Measurements from ENCODE around the gene PCDHGA4. TPM values are rescaled to one million over a fixed set of nuclear protein-coding genes. Genes with fewer than 3 reads are reported as not detected.
A peak's percentile ranks its signal among the peaks of the same experiment; 100 is the strongest.
"Not testable (repeated sequence)": the region's sequence is repeated elsewhere in the genome, so short reads cannot be mapped to it uniquely, and the experiment has no call there.

Gene PCDHGA4
- total RNA-seq, 1 experiment from 2014 or later, result 0.69 TPM

DNA sequence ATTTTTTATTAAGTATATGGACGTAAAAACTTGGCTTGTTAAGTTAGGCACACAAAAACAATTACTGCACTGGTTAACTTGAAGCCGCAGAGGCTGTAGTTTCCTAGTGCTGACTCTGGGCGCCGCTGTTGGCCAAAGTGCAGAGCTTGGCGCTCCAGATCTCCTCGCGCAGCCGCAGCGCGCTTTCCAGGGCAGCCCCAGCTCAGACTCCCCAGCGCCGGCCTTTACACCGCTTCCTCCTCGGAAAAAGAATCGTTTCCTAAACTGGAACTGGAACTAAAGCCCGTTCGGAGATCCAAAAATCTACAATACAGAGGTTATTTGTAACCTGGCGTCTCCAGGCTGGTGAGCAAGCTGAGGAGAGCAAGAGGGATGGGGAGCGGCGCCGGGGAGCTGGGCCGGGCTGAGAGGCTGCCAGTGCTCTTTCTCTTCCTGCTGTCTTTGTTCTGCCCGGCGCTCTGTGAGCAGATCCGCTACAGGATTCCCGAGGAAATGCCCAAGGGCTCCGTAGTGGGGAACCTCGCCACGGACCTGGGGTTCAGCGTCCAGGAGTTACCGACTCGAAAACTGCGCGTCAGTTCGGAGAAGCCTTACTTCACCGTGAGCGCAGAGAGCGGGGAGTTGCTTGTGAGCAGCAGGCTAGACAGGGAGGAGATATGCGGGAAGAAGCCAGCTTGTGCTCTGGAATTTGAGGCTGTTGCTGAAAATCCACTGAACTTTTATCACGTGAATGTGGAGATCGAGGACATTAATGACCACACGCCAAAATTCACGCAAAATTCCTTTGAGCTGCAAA is 43.1 kb downstream of the PCDHGA4 start, which contains the start of gene PCDHGB5:
PCDHGB5 (plus strand) TSS at position 192 of the 796 bp plus-strand sequence; CDS start at position 373, 181 bp downstream.
- H3K4me3 ChIP-seq (ENCODE audit: low read depth in 2 of 2, low read length in 2 of 2); ATAC-seq; H3K9me3 ChIP-seq (ENCODE audit: control insufficient read depth, insufficient read depth, low read depth, low read length); intact Hi-C loops (cut with micrococcal nuclease; ENCODE audit: unreplicated experiment); DNase-seq (ENCODE audit: low read depth, low spot score); POLR2A ChIA-PET; BruUV-seq (replicated peaks); H3K36me3 ChIP-seq (ENCODE audit: control insufficient read depth, insufficient read depth, low read length); in situ Hi-C loops (cut with HindIII; ENCODE audit: low pct_unique_long_range_greater_than_20kb, low sequenced_read_pairs); H3K27ac ChIP-seq (ENCODE audit: low read length); H3K4me1 ChIP-seq (ENCODE audit: control insufficient read depth, insufficient read depth, low read length); H3K27me3 ChIP-seq (ENCODE audit: control insufficient read depth, insufficient read depth, low read length); CTCF ChIA-PET: not testable (repeated sequence)
- TF ChIP-seq, protein P1, sequence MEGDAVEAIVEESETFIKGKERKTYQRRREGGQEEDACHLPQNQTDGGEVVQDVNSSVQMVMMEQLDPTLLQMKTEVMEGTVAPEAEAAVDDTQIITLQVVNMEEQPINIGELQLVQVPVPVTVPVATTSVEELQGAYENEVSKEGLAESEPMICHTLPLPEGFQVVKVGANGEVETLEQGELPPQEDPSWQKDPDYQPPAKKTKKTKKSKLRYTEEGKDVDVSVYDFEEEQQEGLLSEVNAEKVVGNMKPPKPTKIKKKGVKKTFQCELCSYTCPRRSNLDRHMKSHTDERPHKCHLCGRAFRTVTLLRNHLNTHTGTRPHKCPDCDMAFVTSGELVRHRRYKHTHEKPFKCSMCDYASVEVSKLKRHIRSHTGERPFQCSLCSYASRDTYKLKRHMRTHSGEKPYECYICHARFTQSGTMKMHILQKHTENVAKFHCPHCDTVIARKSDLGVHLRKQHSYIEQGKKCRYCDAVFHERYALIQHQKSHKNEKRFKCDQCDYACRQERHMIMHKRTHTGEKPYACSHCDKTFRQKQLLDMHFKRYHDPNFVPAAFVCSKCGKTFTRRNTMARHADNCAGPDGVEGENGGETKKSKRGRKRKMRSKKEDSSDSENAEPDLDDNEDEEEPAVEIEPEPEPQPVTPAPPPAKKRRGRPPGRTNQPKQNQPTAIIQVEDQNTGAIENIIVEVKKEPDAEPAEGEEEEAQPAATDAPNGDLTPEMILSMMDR (IDR thresholded peaks at IDR 0.05), result peak; percentile 32

DNA sequence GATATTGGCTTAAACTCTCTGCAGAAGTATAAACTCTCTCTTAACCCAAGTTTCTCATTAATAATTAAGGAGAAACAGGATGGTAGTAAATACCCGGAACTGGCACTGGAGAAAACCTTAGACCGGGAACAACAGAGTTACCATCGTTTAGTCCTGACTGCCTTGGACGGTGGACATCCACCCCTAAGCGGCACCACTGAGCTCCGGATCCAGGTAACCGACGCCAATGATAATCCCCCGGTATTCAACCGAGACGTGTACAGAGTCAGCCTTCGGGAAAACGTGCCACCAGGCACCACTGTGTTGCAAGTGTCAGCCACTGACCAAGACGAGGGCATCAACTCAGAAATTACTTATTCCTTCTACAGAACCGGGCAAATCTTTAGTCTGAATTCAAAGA is 43.8 kb downstream of the PCDHGA4 start:
- BruUV-seq (replicated peaks), result no TSS peak
- Histone ChIP-seq H3K9me3 (ENCODE audit: control insufficient read depth, insufficient read depth, low read depth, low read length) (no peaks in the 10 kb centered on the region), H3K4me3 (ENCODE audit: low read depth in 2 of 2, low read length in 2 of 2) (no peak overlapping the region), H3K36me3 (ENCODE audit: control insufficient read depth, insufficient read depth, low read length) (no peaks in the 10 kb centered on the region), H3K27me3 (ENCODE audit: control insufficient read depth, insufficient read depth, low read length) (no peaks in the 10 kb centered on the region; the same call in 1 of the 2 replicates), H3K27ac (ENCODE audit: low read length) (no peak overlapping the region), H3K4me1 (ENCODE audit: control insufficient read depth, insufficient read depth, low read length) (no peaks in the 10 kb centered on the region)
- in situ Hi-C loops (cut with HindIII; ENCODE audit: low pct_unique_long_range_greater_than_20kb, low sequenced_read_pairs) (no loop called here), intact Hi-C loops (cut with micrococcal nuclease; ENCODE audit: unreplicated experiment) (no loop called here)
- ChIA-PET CTCF (no interaction called here), POLR2A (no interaction called here)
- no peak for DNase-seq (ENCODE audit: low read depth, low spot score)
- TF ChIP-seq SIN3A (IDR thresholded peaks at IDR 0.05; ENCODE audit: borderline replicate concordance, insufficient read depth, low read depth, low read length), result no peak
- TF ChIP-seq POLR2AphosphoS5 (IDR thresholded peaks at IDR 0.05; ENCODE audit: low read depth, low read length), result no peak
- TF ChIP-seq, protein P1 (IDR thresholded peaks at IDR 0.05), result no peak
- TF ChIP-seq, protein P2, sequence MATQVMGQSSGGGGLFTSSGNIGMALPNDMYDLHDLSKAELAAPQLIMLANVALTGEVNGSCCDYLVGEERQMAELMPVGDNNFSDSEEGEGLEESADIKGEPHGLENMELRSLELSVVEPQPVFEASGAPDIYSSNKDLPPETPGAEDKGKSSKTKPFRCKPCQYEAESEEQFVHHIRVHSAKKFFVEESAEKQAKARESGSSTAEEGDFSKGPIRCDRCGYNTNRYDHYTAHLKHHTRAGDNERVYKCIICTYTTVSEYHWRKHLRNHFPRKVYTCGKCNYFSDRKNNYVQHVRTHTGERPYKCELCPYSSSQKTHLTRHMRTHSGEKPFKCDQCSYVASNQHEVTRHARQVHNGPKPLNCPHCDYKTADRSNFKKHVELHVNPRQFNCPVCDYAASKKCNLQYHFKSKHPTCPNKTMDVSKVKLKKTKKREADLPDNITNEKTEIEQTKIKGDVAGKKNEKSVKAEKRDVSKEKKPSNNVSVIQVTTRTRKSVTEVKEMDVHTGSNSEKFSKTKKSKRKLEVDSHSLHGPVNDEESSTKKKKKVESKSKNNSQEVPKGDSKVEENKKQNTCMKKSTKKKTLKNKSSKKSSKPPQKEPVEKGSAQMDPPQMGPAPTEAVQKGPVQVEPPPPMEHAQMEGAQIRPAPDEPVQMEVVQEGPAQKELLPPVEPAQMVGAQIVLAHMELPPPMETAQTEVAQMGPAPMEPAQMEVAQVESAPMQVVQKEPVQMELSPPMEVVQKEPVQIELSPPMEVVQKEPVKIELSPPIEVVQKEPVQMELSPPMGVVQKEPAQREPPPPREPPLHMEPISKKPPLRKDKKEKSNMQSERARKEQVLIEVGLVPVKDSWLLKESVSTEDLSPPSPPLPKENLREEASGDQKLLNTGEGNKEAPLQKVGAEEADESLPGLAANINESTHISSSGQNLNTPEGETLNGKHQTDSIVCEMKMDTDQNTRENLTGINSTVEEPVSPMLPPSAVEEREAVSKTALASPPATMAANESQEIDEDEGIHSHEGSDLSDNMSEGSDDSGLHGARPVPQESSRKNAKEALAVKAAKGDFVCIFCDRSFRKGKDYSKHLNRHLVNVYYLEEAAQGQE (IDR thresholded peaks at IDR 0.05; ENCODE audit: insufficient read depth in 1 of 2, low read depth in 2 of 2, low read length in 1 of 2), result no peak
- TF ChIP-seq TCF7L2 (IDR thresholded peaks at IDR 0.05; ENCODE audit: low read depth, low read length), result no peak
- no peak for ATAC-seq

Measured in Panc1 (cell line).